GM19328 (cell line): ENCODE measurements around the gene NUP107.
"Not testable (repeated sequence)": the region's sequence is repeated elsewhere in the genome, so short reads cannot be mapped to it uniquely, and the experiment has no call there.

Source experiments
- ATAC-seq: cut with Tn5 transposase; IDR thresholded peaks from one replicate; pipeline ENCODE4 v1.9.1; 2021; ENCODE audit warnings: mild to moderate bottlenecking, moderate library complexity; ENCODE audit not compliant: unreplicated experiment

Gene NUP107

GRCh38 chr12:68686595-68687521, at the start of gene NUP107:
NUP107 (plus strand) TSS chr12:68686978; CDS start chr12:68687066, 88 bp downstream.
- peak; percentile 93 for ATAC-seq

GRCh38 chr12:68637439-68637838, 49.3 kb upstream of the NUP107 start:
- ATAC-seq, result not testable (repeated sequence)

GRCh38 chr12:68638171-68638570, 48.6 kb upstream of the NUP107 start:
- ATAC-seq, result no peak

- ATAC-seq, result no peak
These were observed 47.9 kb upstream of the NUP107 start for GRCh38 chr12:68638721-68639395.

GRCh38 chr12:68639396-68639767, 47.4 kb upstream of the NUP107 start:
- ATAC-seq, result no peak

GRCh38 chr12:68641138-68641537, 45.6 kb upstream of the NUP107 start:
- peak; percentile 82 for ATAC-seq

- no peak for ATAC-seq
These were observed 40.3 kb upstream of the NUP107 start for GRCh38 chr12:68646484-68646883.

GRCh38 chr12:68647507-68647906, 39.3 kb upstream of the NUP107 start:
- ATAC-seq, result no peak

GRCh38 chr12:68648179-68648578, 38.6 kb upstream of the NUP107 start:
- no peak for ATAC-seq

- no peak for ATAC-seq
These were observed 21.7 kb upstream of the NUP107 start for GRCh38 chr12:68665016-68665569.

- ATAC-seq, result no peak
These were observed 19.5 kb upstream of the NUP107 start for GRCh38 chr12:68667291-68667690.

- ATAC-seq, result no peak
These were observed 18.9 kb upstream of the NUP107 start for GRCh38 chr12:68667896-68668295.

GRCh38 chr12:68671179-68671578, 15.6 kb upstream of the NUP107 start:
- ATAC-seq, result no peak

- no peak for ATAC-seq
These were observed 13.0 kb upstream of the NUP107 start for GRCh38 chr12:68673788-68674187.

GRCh38 chr12:68674376-68674775, 12.4 kb upstream of the NUP107 start:
- no peak for ATAC-seq

- ATAC-seq, result no peak
These were observed 11.5 kb upstream of the NUP107 start for GRCh38 chr12:68675101-68675842.

GRCh38 chr12:68676854-68677253, 9.9 kb upstream of the NUP107 start:
- not testable (repeated sequence) for ATAC-seq

GRCh38 chr12:68686262-68686594, 550 bp upstream of the NUP107 start:
- ATAC-seq, result no peak

GRCh38 chr12:68695454-68695853, 8.7 kb downstream of the NUP107 start:
- ATAC-seq, result no peak

- ATAC-seq, result no peak
These were observed 12.7 kb downstream of the NUP107 start for GRCh38 chr12:68699486-68699885.

GRCh38 chr12:68727776-68728175, 41.0 kb downstream of the NUP107 start:
- no peak for ATAC-seq
